Measurements from ENCODE around the gene SDC3.

GRCh38 chr1:30923597-30923996 lies 15.0 kb upstream of the SDC3 start:
- TF ChIP-seq, protein P1, sequence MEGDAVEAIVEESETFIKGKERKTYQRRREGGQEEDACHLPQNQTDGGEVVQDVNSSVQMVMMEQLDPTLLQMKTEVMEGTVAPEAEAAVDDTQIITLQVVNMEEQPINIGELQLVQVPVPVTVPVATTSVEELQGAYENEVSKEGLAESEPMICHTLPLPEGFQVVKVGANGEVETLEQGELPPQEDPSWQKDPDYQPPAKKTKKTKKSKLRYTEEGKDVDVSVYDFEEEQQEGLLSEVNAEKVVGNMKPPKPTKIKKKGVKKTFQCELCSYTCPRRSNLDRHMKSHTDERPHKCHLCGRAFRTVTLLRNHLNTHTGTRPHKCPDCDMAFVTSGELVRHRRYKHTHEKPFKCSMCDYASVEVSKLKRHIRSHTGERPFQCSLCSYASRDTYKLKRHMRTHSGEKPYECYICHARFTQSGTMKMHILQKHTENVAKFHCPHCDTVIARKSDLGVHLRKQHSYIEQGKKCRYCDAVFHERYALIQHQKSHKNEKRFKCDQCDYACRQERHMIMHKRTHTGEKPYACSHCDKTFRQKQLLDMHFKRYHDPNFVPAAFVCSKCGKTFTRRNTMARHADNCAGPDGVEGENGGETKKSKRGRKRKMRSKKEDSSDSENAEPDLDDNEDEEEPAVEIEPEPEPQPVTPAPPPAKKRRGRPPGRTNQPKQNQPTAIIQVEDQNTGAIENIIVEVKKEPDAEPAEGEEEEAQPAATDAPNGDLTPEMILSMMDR (IDR thresholded peaks at IDR 0.05), result no peak
- TF ChIP-seq ZFX (IDR thresholded peaks at IDR 0.05; ENCODE audit: borderline replicate concordance), result no peak
